Skeletal muscle tissue (tissue), 4 donors: Measurements from ENCODE around the gene WASHC4. TPM values are rescaled to one million over a fixed set of nuclear protein-coding genes. Genes with fewer than 3 reads are reported as not detected.

Experiments used
- H3K27ac ChIP-seq: one replicate; pipeline ENCODE4 v1.7.0; 2013; ENCODE audit warnings: mild to moderate bottlenecking, low read depth, low read length, inconsistent platforms
- H3K27me3 ChIP-seq, 3 donors: one replicate each; pipeline ENCODE4 v1.7.0; 2013; ENCODE audit warnings: low read length in 3 of 3; ENCODE audit not compliant: control insufficient read depth in 3 of 3, insufficient read depth in 3 of 3
- H3K36me3 ChIP-seq, 3 donors: one replicate each; pipeline ENCODE4 v1.7.0; 2013; ENCODE audit warnings: low read length in 3 of 3; ENCODE audit not compliant: control insufficient read depth in 3 of 3, insufficient read depth in 3 of 3
- H3K4me1 ChIP-seq, 3 donors: one replicate each; pipeline ENCODE4 v1.7.0; 2013; ENCODE audit warnings: low read length in 3 of 3, mild to moderate bottlenecking in 3 of 3; ENCODE audit not compliant: control insufficient read depth in 3 of 3, insufficient read depth in 3 of 3
- H3K4me3 ChIP-seq, 3 donors: one replicate each; pipeline ENCODE4 v1.7.0; 2013; ENCODE audit warnings: low read length in 3 of 3
- H3K9ac ChIP-seq, 3 donors: one replicate each; pipeline ENCODE4 v1.7.0; 2013; ENCODE audit warnings: low read length in 3 of 3, mild to moderate bottlenecking in 3 of 3, moderate library complexity in 2 of 3, low read depth in 1 of 3
- H3K9me3 ChIP-seq, 3 donors: one replicate each; pipeline ENCODE4 v1.7.0; 2013; ENCODE audit warnings: low read length in 3 of 3; ENCODE audit not compliant: control insufficient read depth in 3 of 3
- total RNA-seq: library from RNA; depleted of rRNA; stranded (reverse); fragments of >200 nt; gene quantifications from one replicate; pipeline ENCODE4 v1.2.3, GENCODE V29; 2014
- donor health status: Osteomylitis.

WASHC4 gene
- total RNA-seq, 1 donor from 2014 or later = 64.7 TPM

- H3K9ac ChIP-seq = no peak overlapping the region
- H3K27ac ChIP-seq = no peak overlapping the region
- H3K36me3 ChIP-seq = peaks cover 19 to 41% (median 31%) of the 10 kb centered on the region in 3 donors
Observed at GRCh38 chr12:105214670-105215375, 107.3 kb downstream of the WASHC4 start.

GRCh38 chr12:105218434-105218833 lies 110.9 kb downstream of the WASHC4 start:
- peak overlapping the region; percentile 31 for H3K27ac ChIP-seq
- H3K4me3 ChIP-seq = no peak overlapping the region
- H3K4me1 ChIP-seq = peaks cover 17 to 28% (median 22%) of the 10 kb centered on the region in 3 donors
- H3K9me3 ChIP-seq = no peaks in the 10 kb centered on the region
- peak overlapping the region in 1 of 3 donors; percentile 57 for H3K9ac ChIP-seq
- H3K27me3 ChIP-seq = no peaks in the 10 kb centered on the region
- H3K36me3 ChIP-seq = peaks cover 20 to 45% (median 20%) of the 10 kb centered on the region in 3 donors

More at GRCh38 chr12:105214670-105215375, 107.3 kb downstream of the WASHC4 start:
- Histone ChIP-seq H3K4me3 (no peak overlapping the region), H3K4me1 (peaks cover 12 to 17% (median 15%) of the 10 kb centered on the region in 3 donors), H3K9me3 (no peaks in the 10 kb centered on the region), H3K27me3 (no peaks in the 10 kb centered on the region)

Other genes starting within 250 kb of the WASHC4 start
- gene SLC41A2, start 149.4 kb upstream of the WASHC4 start, total RNA-seq = 12.0 TPM
- gene NOPCHAP1, start 121.4 kb upstream of the WASHC4 start, total RNA-seq = 6.3 TPM
- 6.3 TPM for gene ALDH1L2, start 23.3 kb upstream of the WASHC4 start, total RNA-seq
- gene APPL2, start 128.4 kb downstream of the WASHC4 start, total RNA-seq = 27.1 TPM
- 3.1 TPM for gene C12orf75, start 223.0 kb downstream of the WASHC4 start, total RNA-seq